NCI-H82 (cell line): ENCODE data around the gene SDHC.
A peak's percentile ranks its signal among the peaks of the same experiment; 100 is the strongest.
"Not testable (repeated sequence)": the region's sequence is repeated elsewhere in the genome, so short reads cannot be mapped to it uniquely, and the experiment has no call there.

ENCODE experiments used
- DNase-seq: peaks from one replicate; lab custom pipeline; 2025; lab: John Stamatoyannopoulos, UW

Gene SDHC

GRCh38 chr1:161388639-161389038 lies 74.5 kb downstream of the SDHC start:
- no peak for DNase-seq

- not testable (repeated sequence) for DNase-seq
Observed at GRCh38 chr1:161389158-161389557, 75.0 kb downstream of the SDHC start.

- DNase-seq, result peak; percentile 99
Observed at GRCh38 chr1:161389691-161390558, 75.7 kb downstream of the SDHC start.

GRCh38 chr1:161390559-161390858 lies 76.3 kb downstream of the SDHC start:
- DNase-seq, result peak; percentile 71

- not testable (repeated sequence) for DNase-seq
Observed at GRCh38 chr1:161391136-161391535, 77.0 kb downstream of the SDHC start.

GRCh38 chr1:161391611-161392010 lies 77.4 kb downstream of the SDHC start:
- no peak for DNase-seq

GRCh38 chr1:161393151-161393550 lies 79.0 kb downstream of the SDHC start:
- DNase-seq, result no peak

GRCh38 chr1:161397038-161397437 lies 82.9 kb downstream of the SDHC start:
- not testable (repeated sequence) for DNase-seq

- DNase-seq, result no peak
Observed at GRCh38 chr1:161398900-161399256, 84.7 kb downstream of the SDHC start.

- DNase-seq, result peak; percentile 96
Observed at GRCh38 chr1:161399257-161399998, 85.2 kb downstream of the SDHC start.

- DNase-seq, result no peak
Observed at GRCh38 chr1:161402446-161402845, 88.3 kb downstream of the SDHC start.

GRCh38 chr1:161404051-161404597 lies 89.9 kb downstream of the SDHC start:
- no peak for DNase-seq

GRCh38 chr1:161406551-161406950 lies 92.4 kb downstream of the SDHC start:
- not testable (repeated sequence) for DNase-seq

GRCh38 chr1:161407451-161407985 lies 93.3 kb downstream of the SDHC start:
- DNase-seq, result no peak

- no peak for DNase-seq
Observed at GRCh38 chr1:161408429-161409052, 94.4 kb downstream of the SDHC start.

- peak; percentile 27 for DNase-seq
Observed at GRCh38 chr1:161409848-161410635, 95.9 kb downstream of the SDHC start.

- DNase-seq, result not testable (repeated sequence)
Observed at GRCh38 chr1:161410636-161410970, 96.4 kb downstream of the SDHC start.
